GM12878 (cell line): Measurements from ENCODE around the gene EMX1. TPM values are rescaled to one million over a fixed set of nuclear protein-coding genes. Genes with fewer than 3 reads are reported as not detected.
A peak's percentile ranks its signal among the peaks of the same experiment; 100 is the strongest.

ENCODE experiments used
- ATAC-seq: fragments of 200-7000 bp; cut with Tn5 transposase; 3 replicates; pipeline ENCODE4 v1.9.1; 2020; ENCODE audit warnings: mild to moderate bottlenecking, moderate library complexity
- BruUV-seq: library from RNA; stranded (reverse); fragments of 400-500 nt; replicated peaks from 2 replicates; lab custom pipeline; 2021; lab: Mats Ljungman, UMichigan
- CTCF ChIA-PET: fragments of 300-600 bp; sonication (Branson Sonifier 250); formaldehyde crosslinking; extraction: SDS; loops from one replicate; lab custom pipeline; 2021; ENCODE audit warnings: inconsistent platforms; lab: Yijun Ruan, JAX
- POLR2A ChIA-PET: fragments of 350-600 bp; formaldehyde crosslinking; extraction: SDS; loops from one replicate; lab custom pipeline; 2021; ENCODE audit warnings: inconsistent platforms; lab: Charles Lee
- RAD21 ChIA-PET: fragments of 300-600 bp; sonication (Branson Sonifier 250); formaldehyde crosslinking; loops from one replicate; lab custom pipeline; 2023; ENCODE audit warnings: antibody characterized with exemption; ENCODE audit not compliant: unreplicated experiment; lab: Charles Lee
- SMC1A ChIA-PET: fragments of 300-600 bp; sonication (Branson Sonifier 250); formaldehyde crosslinking; loops from one replicate; lab custom pipeline; 2023; ENCODE audit not compliant: unreplicated experiment, uncharacterized antibody; lab: Charles Lee
- DNase-seq: peaks from one replicate; pipeline ENCODE4 v3.0.0-alpha.2; 2011; ENCODE audit warnings: low read depth, low spot score
- FAIRE-seq: peaks from 3 replicates; lab custom pipeline; 2011; peaks lifted over from hg19 to GRCh38; lab: Jason Lieb, UNC
- H2AFZ ChIP-seq: 2 replicates; pipeline ENCODE4 v1.6.0; 2011; ENCODE audit warnings: low read depth, low read length, control low read depth; ENCODE audit not compliant: control insufficient read depth
- H3K27ac ChIP-seq: 2 replicates; pipeline ENCODE4 v1.5.1; 2011; ENCODE audit warnings: control low read depth; ENCODE audit not compliant: control insufficient read depth, insufficient read depth
- H3K27me3 ChIP-seq, 2 experiments: replicated peaks in 1 of 2; 2 replicates each; pipeline versions ENCODE4 v1.6.0 to v1.6.1; 2011; ENCODE audit warnings: low read length in 1 of 2; ENCODE audit not compliant: control insufficient read depth in 2 of 2, insufficient read depth in 2 of 2
- H3K36me3 ChIP-seq, 2 experiments: 2 replicates each; pipeline ENCODE4 v1.5.1; 2011; ENCODE audit warnings: low read length in 1 of 2; ENCODE audit not compliant: control insufficient read depth in 2 of 2, insufficient read depth in 2 of 2
- H3K4me1 ChIP-seq: 2 replicates; pipeline ENCODE4 v1.6.1; 2011; ENCODE audit warnings: mild to moderate bottlenecking, low read length, moderate library complexity, mixed read lengths; ENCODE audit not compliant: control insufficient read depth, insufficient read depth
- H3K4me2 ChIP-seq: 2 replicates; pipeline ENCODE4 v1.6.0; 2011; ENCODE audit warnings: control low read depth; ENCODE audit not compliant: control insufficient read depth, insufficient read depth
- H3K4me3 ChIP-seq: fragments of 200-600 bp; sonication (generic); 2 replicates; pipeline ENCODE4 v1.5.1; 2016
- H3K79me2 ChIP-seq: 2 replicates; pipeline ENCODE4 v1.6.0; 2011; ENCODE audit warnings: low read length; ENCODE audit not compliant: control insufficient read depth, insufficient read depth
- H3K9ac ChIP-seq: 2 replicates; pipeline ENCODE4 v1.8.0; 2011; ENCODE audit warnings: low read length, control low read depth, mixed read lengths; ENCODE audit not compliant: control insufficient read depth, insufficient read depth
- H3K9me3 ChIP-seq: replicated peaks from 3 replicates; pipeline ENCODE4 v1.5.1; 2011; ENCODE audit warnings: mild to moderate bottlenecking, low read length; ENCODE audit not compliant: control insufficient read depth, insufficient read depth
- H4K20me1 ChIP-seq: 2 replicates; pipeline ENCODE4 v1.6.0; 2011; ENCODE audit not compliant: control insufficient read depth, insufficient read depth
- ASH2L ChIP-seq: fragments of 300-600, 200-600 bp; sonication (generic); IDR thresholded peaks from 2 replicates; pipeline ENCODE4 v1.6.1; 2017; ENCODE audit warnings: low read depth, mild to moderate bottlenecking, borderline replicate concordance
- ATF2 ChIP-seq: IDR thresholded peaks from 2 replicates; pipeline ENCODE4 v1.6.1; 2012; ENCODE audit warnings: low read length, inconsistent platforms
- CREM ChIP-seq: IDR thresholded peaks from 2 replicates; pipeline ENCODE4 v1.6.1; 2014; ENCODE audit warnings: antibody characterized with exemption, low read depth
- IKZF1 ChIP-seq: fragments of 450-650 bp; conservative IDR thresholded peaks from 2 replicates; pipeline ENCODE4 v1.6.1; 2017; ENCODE audit warnings: antibody characterized with exemption, mild to moderate bottlenecking
- IKZF2 ChIP-seq, 2 experiments: fragments of 450-650 bp; IDR thresholded peaks; 2 replicates each; pipeline ENCODE4 v1.6.1; 2017; ENCODE audit warnings: mild to moderate bottlenecking in 2 of 2, moderate library complexity in 2 of 2
- MEF2B ChIP-seq: fragments of 450-650 bp; IDR thresholded peaks from 2 replicates; pipeline ENCODE4 v1.6.1; 2018; ENCODE audit warnings: mild to moderate bottlenecking, moderate library complexity; ENCODE audit not compliant: partially characterized antibody, poor library complexity, severe bottlenecking
- MTA2 ChIP-seq: fragments of 450-650 bp; IDR thresholded peaks from 2 replicates; pipeline ENCODE4 v1.6.1; 2016; ENCODE audit warnings: low read depth, mild to moderate bottlenecking, moderate library complexity
- MYC ChIP-seq: IDR thresholded peaks from 2 replicates; pipeline ENCODE4 v1.6.1; 2011; ENCODE audit warnings: mild to moderate bottlenecking, low read length, moderate library complexity, inconsistent platforms; ENCODE audit not compliant: insufficient read depth, insufficient replicate concordance, insufficient read length, severe bottlenecking
- NFIC ChIP-seq: IDR thresholded peaks from 2 replicates; pipeline ENCODE4 v1.6.1; 2012; ENCODE audit warnings: low read depth, mild to moderate bottlenecking, inconsistent platforms, low read length, moderate library complexity
- NFYA ChIP-seq: IDR thresholded peaks from 2 replicates; pipeline ENCODE4 v1.6.1; 2011; ENCODE audit warnings: low read depth, mild to moderate bottlenecking, low read length, improper control_type of control experiment, borderline replicate concordance
- POLR2A ChIP-seq: IDR thresholded peaks from 2 replicates; pipeline ENCODE4 v1.6.1; 2011; ENCODE audit warnings: low read depth, mild to moderate bottlenecking, low read length
- RAD21 ChIP-seq: IDR thresholded peaks from 2 replicates; pipeline ENCODE4 v1.6.1; 2011; ENCODE audit warnings: mild to moderate bottlenecking, low read depth, low read length, moderate library complexity; ENCODE audit not compliant: insufficient read depth
- SIX5 ChIP-seq: IDR thresholded peaks from 2 replicates; pipeline ENCODE4 v1.6.1; 2011; ENCODE audit warnings: mild to moderate bottlenecking, low read depth, low read length, moderate library complexity; ENCODE audit not compliant: severe bottlenecking
- SKIL ChIP-seq: fragments of 450-650 bp; IDR thresholded peaks from 2 replicates; pipeline ENCODE4 v1.6.1; 2017; ENCODE audit warnings: mild to moderate bottlenecking, low read depth, inconsistent platforms; ENCODE audit not compliant: poor library complexity, severe bottlenecking
- STAT3 ChIP-seq: IDR thresholded peaks from 2 replicates; pipeline ENCODE4 v1.6.1; 2011; ENCODE audit warnings: low read depth, low read length, improper control_type of control experiment
- SUPT20H ChIP-seq: IDR thresholded peaks from 2 replicates; pipeline ENCODE4 v1.6.1; 2011; ENCODE audit warnings: low read depth, mild to moderate bottlenecking, low read length, moderate library complexity, borderline replicate concordance; ENCODE audit not compliant: control insufficient read depth
- YY1 ChIP-seq: IDR thresholded peaks from 2 replicates; pipeline ENCODE4 v1.6.1; 2011; ENCODE audit warnings: low read depth, mild to moderate bottlenecking, low read length
- ZNF217 ChIP-seq: fragments of 450-650 bp; IDR thresholded peaks from 2 replicates; pipeline ENCODE4 v1.6.1; 2017; ENCODE audit warnings: antibody characterized with exemption, mild to moderate bottlenecking
- ZNF622 ChIP-seq: fragments of 450-650 bp; IDR thresholded peaks from 2 replicates; pipeline ENCODE4 v1.6.1; 2017; ENCODE audit warnings: mild to moderate bottlenecking, inconsistent platforms
- ZSCAN29 ChIP-seq: fragments of 450-650 bp; IDR thresholded peaks from 2 replicates; pipeline ENCODE4 v1.6.1; 2017; ENCODE audit warnings: mild to moderate bottlenecking, moderate library complexity
- WGBS: methylation state at CpG from one replicate; pipeline ENCODE4 v1.1.6; 2016; ENCODE audit warnings: low lambda C conversion rate; ENCODE audit not compliant: insufficient replicate concordance, insufficient coverage; ENCODE audit errors: missing lambda C conversion rate; 5-methylcytosine and 5-hydroxymethylcytosine counted together
- in situ Hi-C: fragments of 300-500 bp; cut with MboI; formaldehyde crosslinking; loops from 9 replicates; pipeline ENCODE4 v1.14.3; 2018; ENCODE audit warnings: mixed read lengths
- intact Hi-C: fragments of 100-400 bp; cut with micrococcal nuclease; formaldehyde crosslinking; loops from one replicate; pipeline ENCODE4 v1.14.2; 2022; ENCODE audit not compliant: unreplicated experiment
- polyA plus RNA-seq, 11 experiments: library from polyadenylated mRNA; depleted of rRNA in 4 of 11; unstranded in 6 of 11; stranded (reverse) in 5 of 11; fragments of >200 nt; fragmentation: Nextera tagmentation in 4 of 11; fragmentation: Illumina TruSeq in 1 of 11; extraction: Ambion mirVana in 4 of 11; extraction: Trizol in 1 of 11; gene quantifications; 1 replicate in 1 of 11; 2 replicates in 10 of 11; pipeline versions ENCODE4 v1.2.1 to v1.2.3, GENCODE V29; 2011 to 2016; ENCODE audit warnings: inconsistent platforms in 2 of 11, missing spikeins in 2 of 11, low read depth in 1 of 11
- total RNA-seq, 4 experiments: library from RNA; depleted of rRNA in 3 of 4; stranded (reverse); fragments of >200 nt in 3 of 4; fragmentation: Illumina TruSeq in 1 of 4; extraction: Trizol in 1 of 4; gene quantifications; 2 replicates each; pipeline versions ENCODE4 v1.2.1 to v1.2.3, GENCODE V29; 2013 to 2021

EMX1 gene
- total and polyA plus RNA-seq, 10 of the 15 experiments (the other 5 are each of a cell fraction or from before 2014, with no cell fraction given): 0.07 to 5.1 (median 1.2) TPM; not detected in 1

GRCh38 chr2:72895154-72895553, 22.2 kb upstream of the EMX1 start:
- Histone ChIP-seq H3K27ac (no peak overlapping the region), H3K27me3 (no peaks in the 10 kb centered on the region), H3K4me1 (peaks cover 29% of the 10 kb centered on the region), H3K36me3 (no peaks in the 10 kb centered on the region), H2AFZ (peak overlapping the region; percentile 24), H3K9me3 (no peaks in the 10 kb centered on the region), H3K4me3 (no peak overlapping the region), H3K9ac (no peak overlapping the region), H4K20me1 (no peaks in the 10 kb centered on the region), H3K4me2 (no peak overlapping the region), H3K79me2 (no peaks in the 10 kb centered on the region)
- ChIA-PET POLR2A (interaction anchor here (0.6 to 4.5 kb wide), 2 partner anchors 21 to 26 kb away, joined by 3 to 42 read pairs; partner anchors contain the start of gene EMX1), RAD21 (interaction anchor here (1.0 to 6.7 kb wide), 7 partner anchors 14 to 319 kb away, joined by 3 to 182 read pairs (median 33); partner anchors contain the start of genes EMX1 and SMYD5), SMC1A (interaction anchor here (1.0 to 9.0 kb wide), 8 partner anchors 14 to 81 kb away, joined by 3 to 134 read pairs (median 10); partner anchors contain the start of gene EMX1), CTCF (interaction anchor here (0.6 to 14.3 kb wide), 13 partner anchors 14 to 317 kb away, joined by 4 to 437 read pairs (median 57); partner anchors contain the start of genes EMX1 and SMYD5)
- TF ChIP-seq NFYA (no peak), STAT3 (no peak), IKZF1 (no peak), MEF2B (no peak), SUPT20H (no peak), RAD21 (no peak), CREM (no peak), ASH2L (no peak), MTA2 (no peak), ATF2 (no peak), POLR2A (no peak), YY1 (no peak), NFIC (no peak), ZSCAN29 (no peak), ZNF622 (no peak), IKZF2 (IDR thresholded peaks at IDR 0.05) (no peak), ZNF217 (no peak), SKIL (no peak), MYC (no peak), SIX5 (no peak)
- BruUV-seq: no TSS peak
- WGBS: 3% methylated on average over 4 of the region's 4 CpGs
- DNase-seq (no peak), FAIRE-seq (no peak), ATAC-seq (no peak)
- in situ Hi-C loops: no loop called here
- intact Hi-C loops: no loop called here
